ENCODE data around the gene HBB.

- TF ChIP-seq CTCF (IDR thresholded peaks at IDR 0.05) (no peak), EZH2 (IDR thresholded peaks at IDR 0.05) (no peak)
Observed at GRCh38 chr11:5246772-5247471, 20.1 kb upstream of the HBB start.

All from neural progenitor cell (in vitro differentiated cells).